ENCODE results near the gene MSH5.

- TF ChIP-seq, protein P1, sequence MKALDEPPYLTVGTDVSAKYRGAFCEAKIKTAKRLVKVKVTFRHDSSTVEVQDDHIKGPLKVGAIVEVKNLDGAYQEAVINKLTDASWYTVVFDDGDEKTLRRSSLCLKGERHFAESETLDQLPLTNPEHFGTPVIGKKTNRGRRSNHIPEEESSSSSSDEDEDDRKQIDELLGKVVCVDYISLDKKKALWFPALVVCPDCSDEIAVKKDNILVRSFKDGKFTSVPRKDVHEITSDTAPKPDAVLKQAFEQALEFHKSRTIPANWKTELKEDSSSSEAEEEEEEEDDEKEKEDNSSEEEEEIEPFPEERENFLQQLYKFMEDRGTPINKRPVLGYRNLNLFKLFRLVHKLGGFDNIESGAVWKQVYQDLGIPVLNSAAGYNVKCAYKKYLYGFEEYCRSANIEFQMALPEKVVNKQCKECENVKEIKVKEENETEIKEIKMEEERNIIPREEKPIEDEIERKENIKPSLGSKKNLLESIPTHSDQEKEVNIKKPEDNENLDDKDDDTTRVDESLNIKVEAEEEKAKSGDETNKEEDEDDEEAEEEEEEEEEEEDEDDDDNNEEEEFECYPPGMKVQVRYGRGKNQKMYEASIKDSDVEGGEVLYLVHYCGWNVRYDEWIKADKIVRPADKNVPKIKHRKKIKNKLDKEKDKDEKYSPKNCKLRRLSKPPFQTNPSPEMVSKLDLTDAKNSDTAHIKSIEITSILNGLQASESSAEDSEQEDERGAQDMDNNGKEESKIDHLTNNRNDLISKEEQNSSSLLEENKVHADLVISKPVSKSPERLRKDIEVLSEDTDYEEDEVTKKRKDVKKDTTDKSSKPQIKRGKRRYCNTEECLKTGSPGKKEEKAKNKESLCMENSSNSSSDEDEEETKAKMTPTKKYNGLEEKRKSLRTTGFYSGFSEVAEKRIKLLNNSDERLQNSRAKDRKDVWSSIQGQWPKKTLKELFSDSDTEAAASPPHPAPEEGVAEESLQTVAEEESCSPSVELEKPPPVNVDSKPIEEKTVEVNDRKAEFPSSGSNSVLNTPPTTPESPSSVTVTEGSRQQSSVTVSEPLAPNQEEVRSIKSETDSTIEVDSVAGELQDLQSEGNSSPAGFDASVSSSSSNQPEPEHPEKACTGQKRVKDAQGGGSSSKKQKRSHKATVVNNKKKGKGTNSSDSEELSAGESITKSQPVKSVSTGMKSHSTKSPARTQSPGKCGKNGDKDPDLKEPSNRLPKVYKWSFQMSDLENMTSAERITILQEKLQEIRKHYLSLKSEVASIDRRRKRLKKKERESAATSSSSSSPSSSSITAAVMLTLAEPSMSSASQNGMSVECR (CRISPR knock-in tag; IDR thresholded peaks at IDR 0.05; ENCODE audit: borderline replicate concordance), result no peak
- no peak for TF ChIP-seq CTCF (IDR thresholded peaks at IDR 0.05)
- TF ChIP-seq, protein P2, sequence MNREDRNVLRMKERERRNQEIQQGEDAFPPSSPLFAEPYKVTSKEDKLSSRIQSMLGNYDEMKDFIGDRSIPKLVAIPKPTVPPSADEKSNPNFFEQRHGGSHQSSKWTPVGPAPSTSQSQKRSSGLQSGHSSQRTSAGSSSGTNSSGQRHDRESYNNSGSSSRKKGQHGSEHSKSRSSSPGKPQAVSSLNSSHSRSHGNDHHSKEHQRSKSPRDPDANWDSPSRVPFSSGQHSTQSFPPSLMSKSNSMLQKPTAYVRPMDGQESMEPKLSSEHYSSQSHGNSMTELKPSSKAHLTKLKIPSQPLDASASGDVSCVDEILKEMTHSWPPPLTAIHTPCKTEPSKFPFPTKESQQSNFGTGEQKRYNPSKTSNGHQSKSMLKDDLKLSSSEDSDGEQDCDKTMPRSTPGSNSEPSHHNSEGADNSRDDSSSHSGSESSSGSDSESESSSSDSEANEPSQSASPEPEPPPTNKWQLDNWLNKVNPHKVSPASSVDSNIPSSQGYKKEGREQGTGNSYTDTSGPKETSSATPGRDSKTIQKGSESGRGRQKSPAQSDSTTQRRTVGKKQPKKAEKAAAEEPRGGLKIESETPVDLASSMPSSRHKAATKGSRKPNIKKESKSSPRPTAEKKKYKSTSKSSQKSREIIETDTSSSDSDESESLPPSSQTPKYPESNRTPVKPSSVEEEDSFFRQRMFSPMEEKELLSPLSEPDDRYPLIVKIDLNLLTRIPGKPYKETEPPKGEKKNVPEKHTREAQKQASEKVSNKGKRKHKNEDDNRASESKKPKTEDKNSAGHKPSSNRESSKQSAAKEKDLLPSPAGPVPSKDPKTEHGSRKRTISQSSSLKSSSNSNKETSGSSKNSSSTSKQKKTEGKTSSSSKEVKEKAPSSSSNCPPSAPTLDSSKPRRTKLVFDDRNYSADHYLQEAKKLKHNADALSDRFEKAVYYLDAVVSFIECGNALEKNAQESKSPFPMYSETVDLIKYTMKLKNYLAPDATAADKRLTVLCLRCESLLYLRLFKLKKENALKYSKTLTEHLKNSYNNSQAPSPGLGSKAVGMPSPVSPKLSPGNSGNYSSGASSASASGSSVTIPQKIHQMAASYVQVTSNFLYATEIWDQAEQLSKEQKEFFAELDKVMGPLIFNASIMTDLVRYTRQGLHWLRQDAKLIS (CRISPR knock-in tag; IDR thresholded peaks at IDR 0.05; ENCODE audit: borderline replicate concordance), result no peak
- TF ChIP-seq FOXP4 (CRISPR knock-in tag; IDR thresholded peaks at IDR 0.05), result no peak
- no peak for TF ChIP-seq GRHL2 (CRISPR knock-in tag; IDR thresholded peaks at IDR 0.05; ENCODE audit: insufficient replicate concordance, severe bottlenecking)
- no peak for TF ChIP-seq ATF6 (CRISPR knock-in tag; IDR thresholded peaks at IDR 0.05)
Measured at GRCh38 chr6:31691078-31691463, 48.7 kb upstream of the MSH5 start.

All from WTC11 (cell line).